NCI-H69 (cell line): ENCODE results near the gene RSPO1.

Source experiments
- DNase-seq: peaks from one replicate; lab custom pipeline; 2025; lab: John Stamatoyannopoulos, UW

Gene RSPO1

GRCh38 chr1:37564892-37565291, 69.8 kb downstream of the RSPO1 start:
- DNase-seq, result no peak

- no peak for DNase-seq
These were observed 71.7 kb downstream of the RSPO1 start for GRCh38 chr1:37562984-37563383.
